K562 (cell line): ENCODE results near the gene TMEM43. TPM values are rescaled to one million over a fixed set of nuclear protein-coding genes. Genes with fewer than 3 reads are reported as not detected.
A peak's percentile ranks its signal among the peaks of the same experiment; 100 is the strongest.

ENCODE experiments used
- ADNP ChIP-seq: fragments of 200-800 bp; sonication (Bioruptor generic); IDR thresholded peaks from 2 replicates; pipeline ENCODE4 v1.6.1; 2016; ENCODE audit warnings: missing genetic modification characterization, missing compliant biosample characterization
- CHD2 ChIP-seq: IDR thresholded peaks from 2 replicates; pipeline ENCODE4 v1.6.1; 2011; ENCODE audit warnings: low read depth, low read length
- HDAC1 ChIP-seq, 2 experiments: fragments of 450-650 bp; IDR thresholded peaks; 2 replicates each; pipeline ENCODE4 v1.6.1; 2016 to 2017; ENCODE audit warnings: inconsistent platforms in 1 of 2, mild to moderate bottlenecking in 1 of 2, moderate library complexity in 1 of 2
- MAZ ChIP-seq, 2 experiments: fragments of 450-650 bp in 1 of 2; sonication (generic) in 1 of 2; formaldehyde crosslinking; IDR thresholded peaks in 1 of 2; conservative IDR thresholded peaks in 1 of 2; 2 replicates each; pipeline versions ENCODE4 v1.4.0 to v1.5.0; 2020; ENCODE audit warnings: mild to moderate bottlenecking in 1 of 2, missing genetic modification reagents in 1 of 2
- PKNOX1 ChIP-seq: fragments of 450-650 bp; IDR thresholded peaks from 2 replicates; pipeline ENCODE4 v1.6.1; 2016
- STAT6 ChIP-seq: sonication (generic); formaldehyde crosslinking; IDR thresholded peaks from 2 replicates; pipeline ENCODE4 v1.8.1; 2023; ENCODE audit warnings: mild to moderate bottlenecking, missing genetic modification reagents
- ZFP36 ChIP-seq: fragments of 150-350 bp; IDR thresholded peaks from 2 replicates; pipeline ENCODE4 v1.6.1; 2018; ENCODE audit warnings: low read length, low read depth; ENCODE audit not compliant: partially characterized antibody
- ZFPM2 ChIP-seq: fragments of 250-450 bp; sonication (Bioruptor Pico); IDR thresholded peaks from 2 replicates; pipeline ENCODE4 v1.5.1; 2022; ENCODE audit warnings: mild to moderate bottlenecking
- ZNF3 ChIP-seq: fragments of 250-450 bp; sonication (Bioruptor Pico); IDR thresholded peaks from 2 replicates; pipeline ENCODE4 v1.5.0; 2021; ENCODE audit warnings: mild to moderate bottlenecking, moderate library complexity
- ZNF324 ChIP-seq: fragments of 250-450 bp; sonication (Bioruptor Pico); IDR thresholded peaks from 2 replicates; pipeline ENCODE4 v1.4.0; 2020; ENCODE audit warnings: mild to moderate bottlenecking
- polyA plus RNA-seq, 8 experiments: library from polyadenylated mRNA; depleted of rRNA in 4 of 8; stranded (reverse) in 5 of 8; unstranded in 3 of 8; fragments of >200 nt; fragmentation: Nextera tagmentation in 2 of 8; fragmentation: Illumina TruSeq in 1 of 8; extraction: Ambion mirVana in 2 of 8; extraction: Trizol in 1 of 8; gene quantifications; 2 replicates each; pipeline versions ENCODE4 v1.2.1 to v1.2.3, GENCODE V29; 2011 to 2014; ENCODE audit warnings: inconsistent platforms in 1 of 8, missing spikeins in 1 of 8
- total RNA-seq, 7 experiments: library from RNA; depleted of rRNA in 6 of 7; stranded (reverse); fragments of >200 nt in 6 of 7; fragmentation: Illumina TruSeq in 2 of 7; extraction: Trizol in 2 of 7; gene quantifications; 2 replicates each; pipeline versions ENCODE4 v1.2.1 to v1.2.3, GENCODE V29; 2011 to 2021; ENCODE audit warnings: low replicate concordance in 1 of 7
- TF ChIP-seq, protein P1 (sequence below): fragments of 250-450 bp; sonication (Bioruptor Pico); IDR thresholded peaks from 2 replicates; pipeline ENCODE4 v1.9.0; 2021; ENCODE audit warnings: mild to moderate bottlenecking, inconsistent platforms
- TF ChIP-seq, protein P2 (sequence below): sonication (generic); formaldehyde crosslinking; IDR thresholded peaks from 2 replicates; pipeline ENCODE4 v1.8.0; 2022; ENCODE audit warnings: mild to moderate bottlenecking, missing genetic modification reagents

The TMEM43 gene
- total and polyA plus RNA-seq, 9 of the 15 experiments (the other 6 are each of a cell fraction or from before 2014, with no cell fraction given) = 16.7 to 46.1 (median 35.7) TPM

DNA sequence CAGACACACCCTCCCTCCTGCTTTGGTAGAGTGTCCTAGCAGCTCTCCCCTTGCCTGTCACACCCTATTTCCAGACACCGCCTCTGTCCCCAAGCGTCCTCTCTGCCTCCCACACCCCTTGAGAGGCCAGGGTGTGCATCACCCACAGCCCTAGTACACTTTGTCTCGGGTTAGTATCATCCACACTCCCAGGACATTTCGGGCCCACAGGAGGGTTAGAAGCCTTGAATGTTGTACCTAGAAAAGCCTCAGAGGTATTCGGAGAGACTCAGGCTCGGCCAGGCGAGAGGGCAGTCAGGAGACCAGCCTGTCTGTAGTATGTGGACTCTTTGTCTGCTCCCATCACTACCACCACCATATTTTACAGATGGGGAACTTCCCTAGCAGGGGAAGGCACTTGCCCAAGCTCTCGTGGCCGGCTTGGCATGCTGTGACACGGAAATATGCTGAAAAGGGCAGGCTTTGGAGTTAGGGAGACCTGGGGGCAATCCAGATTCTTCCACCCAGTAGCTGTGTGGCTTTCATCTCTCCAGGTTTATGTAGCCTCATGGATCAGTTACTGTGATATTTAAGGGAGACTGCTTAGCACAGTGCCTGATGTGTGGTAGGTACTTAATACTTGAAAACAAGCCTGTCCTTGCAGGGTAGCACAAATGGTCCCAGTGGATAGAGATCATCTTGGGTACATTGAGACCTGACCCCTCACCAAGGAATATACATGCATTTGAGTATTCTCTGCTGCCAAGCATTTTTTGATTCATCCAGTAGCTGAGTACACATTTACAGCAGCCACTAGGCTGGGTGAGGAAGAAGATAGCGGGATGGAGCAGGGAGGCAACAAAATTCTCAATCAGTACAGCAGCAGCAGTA, 1.4 kb downstream of the TMEM43 start (continued):
- TF ChIP-seq, protein P1, sequence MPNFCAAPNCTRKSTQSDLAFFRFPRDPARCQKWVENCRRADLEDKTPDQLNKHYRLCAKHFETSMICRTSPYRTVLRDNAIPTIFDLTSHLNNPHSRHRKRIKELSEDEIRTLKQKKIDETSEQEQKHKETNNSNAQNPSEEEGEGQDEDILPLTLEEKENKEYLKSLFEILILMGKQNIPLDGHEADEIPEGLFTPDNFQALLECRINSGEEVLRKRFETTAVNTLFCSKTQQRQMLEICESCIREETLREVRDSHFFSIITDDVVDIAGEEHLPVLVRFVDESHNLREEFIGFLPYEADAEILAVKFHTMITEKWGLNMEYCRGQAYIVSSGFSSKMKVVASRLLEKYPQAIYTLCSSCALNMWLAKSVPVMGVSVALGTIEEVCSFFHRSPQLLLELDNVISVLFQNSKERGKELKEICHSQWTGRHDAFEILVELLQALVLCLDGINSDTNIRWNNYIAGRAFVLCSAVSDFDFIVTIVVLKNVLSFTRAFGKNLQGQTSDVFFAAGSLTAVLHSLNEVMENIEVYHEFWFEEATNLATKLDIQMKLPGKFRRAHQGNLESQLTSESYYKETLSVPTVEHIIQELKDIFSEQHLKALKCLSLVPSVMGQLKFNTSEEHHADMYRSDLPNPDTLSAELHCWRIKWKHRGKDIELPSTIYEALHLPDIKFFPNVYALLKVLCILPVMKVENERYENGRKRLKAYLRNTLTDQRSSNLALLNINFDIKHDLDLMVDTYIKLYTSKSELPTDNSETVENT (CRISPR knock-in tag) = peak; percentile 25; the same call in 1 of the 2 replicates
- TF ChIP-seq, protein P2, sequence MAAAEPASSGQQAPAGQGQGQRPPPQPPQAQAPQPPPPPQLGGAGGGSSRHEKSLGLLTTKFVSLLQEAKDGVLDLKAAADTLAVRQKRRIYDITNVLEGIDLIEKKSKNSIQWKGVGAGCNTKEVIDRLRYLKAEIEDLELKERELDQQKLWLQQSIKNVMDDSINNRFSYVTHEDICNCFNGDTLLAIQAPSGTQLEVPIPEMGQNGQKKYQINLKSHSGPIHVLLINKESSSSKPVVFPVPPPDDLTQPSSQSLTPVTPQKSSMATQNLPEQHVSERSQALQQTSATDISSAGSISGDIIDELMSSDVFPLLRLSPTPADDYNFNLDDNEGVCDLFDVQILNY = 0 out of 2 replicates have a peak, but pooled peaks have one; percentile 52
- TF ChIP-seq CHD2 = no peak
- no peak for TF ChIP-seq MAZ (CRISPR knock-in tag; conservative IDR thresholded peaks at IDR 0.05 in 1 of 2, IDR thresholded peaks at IDR 0.05 in 1 of 2)
- peak; percentile 28; the same call in 1 of the 2 replicates for TF ChIP-seq PKNOX1
- no peak for TF ChIP-seq ADNP
- TF ChIP-seq ZNF324 (CRISPR knock-in tag) = no peak
- no peak for TF ChIP-seq HDAC1 (IDR thresholded peaks at IDR 0.05)
- no peak for TF ChIP-seq ZFP36
- TF ChIP-seq ZFPM2 (CRISPR knock-in tag) = no peak
- TF ChIP-seq STAT6 = no peak
- TF ChIP-seq ZNF3 = no peak
